Measurements from ENCODE around the gene TEDC2. TPM values are rescaled to one million over a fixed set of nuclear protein-coding genes. Genes with fewer than 3 reads are reported as not detected.

TEDC2 gene
- total RNA-seq, 4 donors from 2014 or later: 1.4 to 13.2 (median 3.7) TPM

DNA sequence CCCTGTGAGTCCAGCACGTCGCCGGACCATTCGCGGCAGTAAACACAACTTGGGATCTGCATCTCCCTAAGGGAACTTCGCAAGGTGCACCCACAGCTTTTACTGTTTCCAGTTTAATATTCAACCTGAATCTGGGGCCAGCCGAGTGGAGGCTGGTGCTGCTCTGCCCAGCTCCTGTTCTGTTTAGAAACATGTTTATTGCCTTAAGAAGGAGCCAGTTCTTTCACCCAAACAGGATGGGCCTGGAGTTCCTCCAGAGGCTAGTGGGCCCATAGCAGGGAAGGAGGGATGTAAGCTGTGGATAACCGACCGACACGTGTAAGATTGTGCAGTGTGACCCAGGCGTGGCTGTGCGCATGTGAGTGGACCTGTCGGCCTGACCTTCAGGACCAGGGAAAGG lies 32.4 kb downstream of the TEDC2 start:
- no peaks in the 10 kb centered on the region for H3K4me1 ChIP-seq
- peaks cover 0 to 11% (median 0%) of the 10 kb centered on the region in 3 donors for H3K36me3 ChIP-seq
- no peak overlapping the region for H3K4me3 ChIP-seq
- DNase-seq: no peak
- no peaks in the 10 kb centered on the region for H3K27me3 ChIP-seq
- TF ChIP-seq, protein P1, sequence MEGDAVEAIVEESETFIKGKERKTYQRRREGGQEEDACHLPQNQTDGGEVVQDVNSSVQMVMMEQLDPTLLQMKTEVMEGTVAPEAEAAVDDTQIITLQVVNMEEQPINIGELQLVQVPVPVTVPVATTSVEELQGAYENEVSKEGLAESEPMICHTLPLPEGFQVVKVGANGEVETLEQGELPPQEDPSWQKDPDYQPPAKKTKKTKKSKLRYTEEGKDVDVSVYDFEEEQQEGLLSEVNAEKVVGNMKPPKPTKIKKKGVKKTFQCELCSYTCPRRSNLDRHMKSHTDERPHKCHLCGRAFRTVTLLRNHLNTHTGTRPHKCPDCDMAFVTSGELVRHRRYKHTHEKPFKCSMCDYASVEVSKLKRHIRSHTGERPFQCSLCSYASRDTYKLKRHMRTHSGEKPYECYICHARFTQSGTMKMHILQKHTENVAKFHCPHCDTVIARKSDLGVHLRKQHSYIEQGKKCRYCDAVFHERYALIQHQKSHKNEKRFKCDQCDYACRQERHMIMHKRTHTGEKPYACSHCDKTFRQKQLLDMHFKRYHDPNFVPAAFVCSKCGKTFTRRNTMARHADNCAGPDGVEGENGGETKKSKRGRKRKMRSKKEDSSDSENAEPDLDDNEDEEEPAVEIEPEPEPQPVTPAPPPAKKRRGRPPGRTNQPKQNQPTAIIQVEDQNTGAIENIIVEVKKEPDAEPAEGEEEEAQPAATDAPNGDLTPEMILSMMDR (IDR thresholded peaks at IDR 0.05): no peak
- no peak for TF ChIP-seq POLR2A (IDR thresholded peaks at IDR 0.05)
- H3K9me3 ChIP-seq: no peaks in the 10 kb centered on the region
- no peak overlapping the region for H3K27ac ChIP-seq

DNA sequence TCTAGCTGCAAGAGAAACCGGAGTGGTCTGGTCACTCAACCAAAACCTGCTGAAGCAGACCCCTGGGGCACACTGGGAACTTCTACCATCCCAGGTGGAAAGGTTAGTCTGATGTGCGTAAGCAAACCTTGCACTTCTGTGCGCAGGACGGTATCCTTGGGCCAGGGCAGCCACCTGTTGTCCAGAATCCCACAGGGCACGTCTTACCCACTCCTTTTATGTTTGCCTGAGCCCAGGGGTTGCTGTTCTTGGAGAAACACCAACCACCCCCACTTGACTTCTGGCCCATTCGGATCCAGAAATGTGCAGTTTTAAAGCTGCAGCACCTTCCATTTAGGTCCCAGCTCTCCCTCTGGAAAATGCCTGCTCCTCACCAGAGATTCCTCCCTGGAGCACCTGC lies 33.7 kb downstream of the TEDC2 start:
- H3K4me3 ChIP-seq: no peak overlapping the region
- H3K9me3 ChIP-seq: no peaks in the 10 kb centered on the region
- DNase-seq: no peak
- no peak for TF ChIP-seq POLR2A (IDR thresholded peaks at IDR 0.05)
- TF ChIP-seq, protein P1 (IDR thresholded peaks at IDR 0.05): no peak
- no peak overlapping the region for H3K27ac ChIP-seq
- peaks cover 0 to 11% (median 0%) of the 10 kb centered on the region in 3 donors for H3K36me3 ChIP-seq
- H3K4me1 ChIP-seq: no peaks in the 10 kb centered on the region
- no peaks in the 10 kb centered on the region for H3K27me3 ChIP-seq

DNA sequence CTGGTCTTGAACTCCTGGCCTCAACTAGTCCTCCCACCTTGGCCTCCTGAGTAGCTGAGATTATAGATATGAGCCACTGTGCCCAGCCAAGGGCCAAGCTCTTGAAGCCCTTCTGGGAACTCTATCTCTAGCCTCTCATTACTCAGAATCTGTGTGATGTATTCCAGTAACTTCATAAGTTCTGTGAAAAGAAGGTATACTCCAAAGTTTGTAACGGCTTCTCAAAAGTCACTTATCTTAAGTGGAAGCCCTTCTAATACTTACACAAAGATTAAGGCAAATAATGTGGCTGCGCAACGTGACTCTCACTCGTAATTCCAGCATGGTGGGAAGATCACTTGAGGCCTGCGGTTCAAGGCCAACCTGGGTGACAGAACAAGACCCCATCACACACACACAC lies 34.7 kb downstream of the TEDC2 start:
- Histone ChIP-seq H3K36me3 (peaks cover 0 to 11% (median 0%) of the 10 kb centered on the region in 3 donors), H3K27me3 (no peaks in the 10 kb centered on the region), H3K4me3 (no peak overlapping the region), H3K9me3 (no peaks in the 10 kb centered on the region), H3K4me1 (no peaks in the 10 kb centered on the region), H3K27ac (no peak overlapping the region)
- no peak for TF ChIP-seq POLR2A (IDR thresholded peaks at IDR 0.05)
- TF ChIP-seq, protein P1 (IDR thresholded peaks at IDR 0.05): no peak
- DNase-seq: no peak

DNA sequence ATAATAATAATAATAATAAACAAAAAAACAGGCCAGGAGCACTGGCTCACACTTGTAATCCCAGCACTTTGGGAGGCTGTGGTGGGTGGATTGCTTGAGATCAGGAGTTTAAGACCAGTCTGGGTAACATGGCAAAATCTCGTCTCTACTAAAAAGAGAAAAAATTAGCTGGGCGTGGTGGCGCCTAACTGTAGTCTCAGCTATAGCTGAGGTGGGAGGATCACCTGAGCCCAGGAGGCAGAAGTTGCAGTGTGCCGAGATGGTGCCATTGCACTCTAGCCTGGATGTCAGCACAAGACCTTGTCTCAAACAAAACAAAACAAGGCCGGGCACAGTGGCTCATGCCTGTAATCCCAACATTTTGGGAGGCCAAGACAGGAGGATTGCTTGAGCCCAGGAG lies 35.1 kb downstream of the TEDC2 start:
- H3K27me3 ChIP-seq: no peaks in the 10 kb centered on the region
- no peak overlapping the region for H3K4me3 ChIP-seq
- H3K27ac ChIP-seq: no peak overlapping the region
- DNase-seq: no peak
- no peak for TF ChIP-seq POLR2A (IDR thresholded peaks at IDR 0.05)
- TF ChIP-seq, protein P1 (IDR thresholded peaks at IDR 0.05): no peak
- no peaks in the 10 kb centered on the region for H3K4me1 ChIP-seq
- no peaks in the 10 kb centered on the region for H3K9me3 ChIP-seq
- peaks cover 0 to 11% (median 0%) of the 10 kb centered on the region in 3 donors for H3K36me3 ChIP-seq

DNA sequence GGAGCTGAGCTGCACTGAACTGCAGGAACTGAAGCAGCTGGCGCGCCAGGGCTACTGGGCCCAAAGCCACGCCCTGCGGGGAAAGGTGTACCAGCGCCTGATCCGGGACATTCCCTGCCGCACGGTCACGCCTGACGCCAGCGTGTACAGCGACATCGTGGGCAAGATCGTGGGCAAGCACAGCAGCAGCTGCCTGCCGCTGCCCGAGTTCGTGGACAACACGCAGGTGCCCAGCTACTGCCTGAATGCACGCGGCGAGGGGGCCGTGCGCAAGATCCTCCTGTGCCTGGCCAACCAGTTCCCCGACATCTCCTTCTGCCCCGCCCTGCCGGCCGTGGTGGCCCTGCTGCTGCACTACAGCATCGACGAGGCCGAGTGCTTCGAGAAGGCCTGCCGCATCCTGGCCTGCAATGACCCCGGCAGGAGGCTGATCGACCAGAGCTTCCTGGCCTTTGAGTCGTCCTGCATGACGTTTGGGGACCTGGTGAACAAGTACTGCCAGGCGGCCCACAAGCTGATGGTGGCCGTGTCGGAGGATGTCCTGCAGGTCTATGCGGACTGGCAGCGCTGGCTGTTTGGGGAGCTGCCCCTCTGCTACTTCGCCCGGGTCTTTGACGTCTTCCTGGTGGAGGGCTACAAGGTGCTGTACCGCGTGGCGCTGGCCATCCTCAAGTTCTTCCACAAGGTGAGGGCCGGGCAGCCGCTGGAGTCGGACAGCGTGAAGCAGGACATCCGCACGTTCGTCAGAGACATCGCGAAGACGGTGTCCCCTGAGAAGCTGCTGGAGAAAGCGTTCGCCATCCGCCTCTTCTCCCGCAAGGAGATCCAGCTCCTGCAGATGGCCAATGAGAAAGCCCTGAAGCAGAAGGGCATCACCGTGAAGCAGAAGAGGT lies 36.6 kb downstream of the TEDC2 start:
- no peak overlapping the region for H3K4me3 ChIP-seq
- H3K36me3 ChIP-seq: peaks cover 0 to 11% (median 0%) of the 10 kb centered on the region in 3 donors
- H3K27me3 ChIP-seq: no peaks in the 10 kb centered on the region
- no peaks in the 10 kb centered on the region for H3K9me3 ChIP-seq
- DNase-seq: no peak
- H3K4me1 ChIP-seq: peaks cover 0 to 2% (median under 1%) of the 10 kb centered on the region in 4 donors
- TF ChIP-seq, protein P1 (IDR thresholded peaks at IDR 0.05): no peak
- no peak for TF ChIP-seq POLR2A (IDR thresholded peaks at IDR 0.05)
- H3K27ac ChIP-seq: no peak overlapping the region
